NOMO-1 (cell line): Measurements from ENCODE around the gene SEMA3G.

ENCODE experiments used
- DNase-seq, 2 experiments: peaks; one replicate each; lab custom pipeline; 2025; ENCODE audit not compliant: unreplicated experiment in 2 of 2; lab: John Stamatoyannopoulos, UW

The SEMA3G gene

DNA sequence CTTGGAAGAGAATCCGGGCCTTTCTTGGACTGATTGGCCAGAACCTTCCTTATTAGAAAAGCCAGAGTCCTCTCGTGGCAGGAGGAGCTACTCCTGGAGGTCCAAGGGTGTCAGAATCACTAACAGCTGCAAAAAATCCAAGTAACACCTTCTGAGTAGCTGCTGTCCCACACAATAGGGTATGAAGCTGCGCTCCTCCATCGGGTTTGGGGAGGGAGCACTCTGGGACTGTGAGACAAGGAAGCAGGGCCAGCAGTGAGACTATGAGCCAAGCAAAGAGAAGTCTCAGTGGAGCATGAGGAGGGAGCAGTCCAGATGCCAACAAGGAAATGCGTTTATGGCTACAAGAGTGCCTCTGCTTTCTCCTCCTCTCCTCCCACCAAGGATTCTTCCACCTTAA lies 21.7 kb downstream of the SEMA3G start:
- no peak for DNase-seq

DNA sequence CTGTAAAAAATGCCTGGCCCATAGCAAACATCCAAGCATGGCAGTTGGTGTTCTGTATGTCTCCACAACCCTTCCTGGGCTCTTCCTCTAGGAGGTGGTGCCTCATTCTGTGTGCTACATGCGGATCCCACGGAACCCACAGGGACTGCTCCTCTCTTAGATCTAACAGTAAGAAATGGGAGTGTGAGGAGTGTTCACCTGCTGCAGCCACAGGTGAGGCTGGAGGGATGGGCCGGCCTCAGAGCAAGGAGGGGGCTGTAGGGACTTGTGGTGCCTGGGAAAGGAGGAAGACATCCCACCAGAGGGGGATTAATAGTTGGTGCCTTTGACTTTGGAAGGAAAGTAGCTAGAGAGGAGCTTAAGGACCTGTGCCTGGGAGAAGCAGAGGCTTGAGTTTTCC lies 22.2 kb downstream of the SEMA3G start:
- DNase-seq, result no peak

DNA sequence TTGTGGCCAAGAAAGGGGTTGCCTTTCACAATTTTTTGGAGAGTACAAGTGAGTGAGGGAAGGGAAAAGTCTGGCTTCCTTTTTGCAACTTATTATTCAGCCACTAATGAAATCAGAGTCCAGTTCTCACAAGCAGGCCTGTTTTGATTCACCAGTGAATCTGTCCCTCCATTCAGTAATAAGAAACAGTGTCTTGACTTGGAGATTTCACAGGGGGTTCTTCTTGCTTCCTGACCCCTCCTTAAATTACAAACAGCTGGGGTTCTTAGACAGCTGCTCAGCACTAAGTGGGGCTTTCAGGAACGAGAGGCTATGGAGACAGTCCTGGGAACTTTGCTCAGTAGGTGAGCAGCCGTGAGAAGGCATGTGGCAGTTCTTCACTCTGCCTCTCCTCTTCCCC lies 24.5 kb downstream of the SEMA3G start:
- no peak for DNase-seq

DNA sequence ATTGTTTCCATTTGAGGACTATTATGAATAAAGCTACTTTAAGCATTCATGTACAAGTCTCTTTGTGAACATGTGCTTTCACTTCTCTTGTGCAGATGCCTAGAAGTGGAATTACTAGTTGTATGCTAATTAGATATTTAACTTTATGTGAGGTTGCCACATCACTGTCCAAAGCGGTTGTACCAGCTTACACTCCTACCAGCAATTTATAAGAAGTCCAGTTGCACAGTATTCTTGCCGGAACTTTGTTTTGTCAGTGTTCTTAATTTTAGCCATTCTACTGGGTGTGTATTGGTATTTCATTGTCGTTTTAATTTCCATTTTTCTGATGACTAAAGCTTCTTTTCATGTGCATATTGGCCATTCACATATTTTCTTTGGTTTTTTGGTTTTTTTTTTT lies 29.1 kb downstream of the SEMA3G start:
- peak in 1 of 2 experiments; percentile 79 for DNase-seq

DNA sequence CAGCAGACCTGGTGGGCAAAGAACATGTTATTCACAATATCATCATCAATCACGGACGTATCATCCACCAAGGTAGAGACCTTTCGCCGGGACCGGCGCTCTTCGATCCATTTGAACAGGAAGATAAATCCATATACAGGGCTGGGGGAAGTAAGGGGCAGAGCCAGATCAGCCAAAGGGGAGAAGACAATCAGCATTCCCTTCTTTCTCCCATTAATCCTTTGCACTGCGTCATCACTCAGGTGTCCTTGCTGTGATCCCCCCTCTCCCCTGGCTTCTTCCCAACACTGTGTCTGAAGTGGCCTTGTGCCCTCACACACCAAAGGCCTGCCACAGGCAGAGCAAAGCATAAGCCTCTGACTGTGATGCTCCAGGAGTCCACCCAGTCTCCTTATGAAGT lies 36.4 kb downstream of the SEMA3G start:
- no peak for DNase-seq

DNA sequence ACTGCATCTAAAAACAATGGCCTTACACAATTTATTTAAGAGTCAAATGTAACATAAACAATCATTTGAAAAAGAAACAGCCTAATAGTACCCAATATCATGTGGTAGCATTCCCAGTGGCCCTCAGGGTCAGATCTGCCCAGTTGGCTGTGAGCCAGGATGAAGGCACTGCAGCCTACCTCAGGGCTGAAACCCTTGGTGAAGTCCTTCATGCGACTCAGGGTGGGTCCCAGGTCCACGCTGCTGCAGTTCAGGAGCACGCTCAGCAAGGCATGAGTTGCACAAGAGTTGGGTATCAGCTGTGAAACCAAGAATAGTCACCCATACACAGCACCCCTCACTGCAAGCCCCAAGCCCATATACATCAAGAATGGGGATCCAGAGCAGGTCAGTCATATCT lies 37.1 kb downstream of the SEMA3G start:
- DNase-seq, result no peak

DNA sequence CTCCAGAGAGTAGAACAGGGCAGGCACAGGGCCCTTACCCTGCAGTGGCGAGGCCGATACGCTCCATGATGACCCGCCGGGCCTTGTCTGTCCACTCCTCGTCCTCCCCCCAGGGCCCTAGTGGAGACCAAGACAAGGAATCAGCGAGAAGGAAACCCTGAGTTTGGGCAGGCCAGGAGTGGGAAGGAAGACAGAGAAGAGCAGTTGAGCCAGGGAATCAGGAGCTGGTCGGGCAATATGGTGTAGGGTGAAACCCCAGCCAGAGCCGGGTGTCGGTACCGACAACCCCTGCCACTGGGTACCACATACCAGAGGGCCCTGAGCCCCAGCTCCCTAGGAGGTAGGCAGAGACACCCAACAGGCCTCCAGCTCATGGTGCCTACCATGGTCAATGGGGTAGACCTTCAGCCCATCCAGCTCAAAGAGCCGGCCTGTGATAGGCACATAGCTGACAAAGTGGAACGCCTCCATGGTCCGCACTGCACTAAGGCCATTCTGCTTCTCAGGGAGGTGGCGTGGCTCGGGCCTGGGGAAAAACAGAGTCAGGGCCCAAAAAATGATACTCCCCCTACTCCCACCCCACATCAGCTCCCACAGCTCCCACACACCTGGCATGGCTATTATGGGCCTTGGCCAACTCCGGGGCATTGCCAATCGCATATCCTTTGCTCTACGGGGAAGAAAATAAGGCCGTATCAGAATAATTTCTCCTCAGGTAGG lies 38.0 kb downstream of the SEMA3G start:
- DNase-seq, result no peak

DNA sequence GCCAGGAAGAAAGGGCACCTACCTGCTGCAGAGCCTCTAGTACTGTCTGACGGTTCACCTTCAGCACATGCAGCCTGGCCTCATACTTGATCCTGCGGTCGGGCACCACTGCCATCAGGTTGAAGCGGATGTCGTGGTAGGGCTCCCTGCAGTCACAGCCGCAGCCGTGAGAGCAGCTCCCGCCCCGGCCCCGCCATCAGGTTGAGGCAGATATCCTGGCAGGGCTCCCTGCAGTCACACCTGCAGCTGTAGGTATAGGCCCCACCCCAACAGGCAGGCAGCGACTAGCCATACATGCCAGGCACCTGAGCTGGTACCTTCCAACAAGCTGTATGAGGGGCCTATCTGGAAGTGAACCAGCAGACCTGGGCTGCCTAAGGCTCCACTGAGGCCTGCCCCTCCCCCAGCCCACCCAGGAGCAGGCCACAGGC lies 38.7 kb downstream of the SEMA3G start:
- DNase-seq, result no peak

DNA sequence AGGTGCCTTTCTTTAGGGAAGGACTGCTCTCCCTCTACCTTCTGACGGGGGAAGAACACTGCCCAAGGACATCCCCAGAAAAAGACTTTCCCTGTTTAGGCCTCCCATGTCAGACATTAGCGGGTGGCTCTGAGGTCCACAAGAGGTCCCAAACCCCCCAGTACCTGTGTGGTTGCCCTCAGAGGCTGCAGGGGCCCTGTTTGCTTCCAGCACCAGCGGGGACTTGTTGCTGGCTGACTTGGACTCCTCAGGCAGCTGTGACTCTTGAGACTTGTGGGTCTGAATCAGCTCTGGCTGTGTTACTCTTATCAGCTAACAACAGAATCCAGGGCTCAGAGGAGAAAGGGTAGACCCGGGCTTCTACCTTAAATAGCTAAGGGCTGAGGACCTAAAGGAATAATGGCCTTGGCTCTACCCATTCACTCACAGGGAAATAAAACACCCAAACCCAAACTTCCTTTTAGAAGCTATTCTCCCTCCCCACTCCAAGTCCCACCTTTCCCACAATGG lies 39.2 kb downstream of the SEMA3G start:
- DNase-seq, result no peak

DNA sequence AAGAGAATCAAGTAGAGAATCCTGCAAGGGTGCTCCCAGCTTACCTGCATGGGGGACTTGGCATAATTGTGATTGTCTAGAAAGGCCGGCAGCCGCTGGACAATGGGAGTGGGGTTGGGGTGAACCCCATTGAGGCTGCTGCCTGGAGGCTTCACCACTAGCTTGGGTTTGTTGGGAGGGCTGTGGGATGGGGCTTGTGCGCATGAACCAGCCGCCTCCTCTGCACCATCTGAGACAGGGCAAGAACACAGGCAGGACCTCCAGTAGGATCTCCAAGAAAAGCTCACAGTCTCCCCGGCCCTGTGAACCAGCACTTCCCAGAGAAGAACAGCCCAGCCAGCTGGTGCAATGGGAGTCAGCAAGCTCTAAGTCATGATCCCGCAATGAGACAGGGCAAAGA lies 39.8 kb downstream of the SEMA3G start:
- no peak for DNase-seq

DNA sequence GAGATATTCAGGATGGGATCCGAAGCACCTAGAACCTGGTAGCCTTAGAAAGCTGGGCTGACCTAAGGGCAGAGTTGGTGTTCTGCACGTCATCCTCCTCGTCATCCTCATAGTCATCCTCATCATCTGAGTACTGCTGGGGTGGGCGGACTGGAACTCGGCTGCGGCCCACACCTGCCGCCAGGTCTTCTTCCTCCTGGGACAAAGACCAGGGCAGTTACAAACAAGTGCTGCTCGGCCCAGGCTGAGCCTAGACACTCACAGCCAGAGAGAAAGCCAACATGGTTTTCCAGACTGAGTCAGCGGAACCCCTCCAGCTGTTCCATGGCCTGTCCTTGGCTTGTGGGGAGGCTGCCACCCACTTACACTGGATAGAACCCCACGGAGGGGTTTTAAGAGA lies 40.5 kb downstream of the SEMA3G start:
- no peak for DNase-seq

DNA sequence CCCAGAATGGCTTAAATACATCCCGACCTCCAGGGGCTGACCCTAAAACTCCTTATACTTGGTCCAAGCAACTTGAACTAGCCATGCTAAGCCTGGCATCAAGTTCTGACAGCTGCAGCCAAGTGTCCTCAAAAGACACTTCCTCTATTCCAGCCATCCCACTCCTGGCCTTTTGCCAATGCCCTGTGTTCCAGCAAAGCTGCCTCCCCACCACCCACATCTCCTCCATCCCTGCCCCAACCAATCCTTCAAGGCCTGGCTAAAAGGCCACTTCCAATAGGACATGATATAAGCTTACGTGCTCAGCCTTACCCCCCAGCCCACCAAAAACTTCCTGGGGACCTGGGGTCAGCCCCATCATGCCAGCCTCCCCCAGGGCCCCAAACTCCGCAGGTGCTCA lies 40.9 kb downstream of the SEMA3G start:
- DNase-seq, result no peak

DNA sequence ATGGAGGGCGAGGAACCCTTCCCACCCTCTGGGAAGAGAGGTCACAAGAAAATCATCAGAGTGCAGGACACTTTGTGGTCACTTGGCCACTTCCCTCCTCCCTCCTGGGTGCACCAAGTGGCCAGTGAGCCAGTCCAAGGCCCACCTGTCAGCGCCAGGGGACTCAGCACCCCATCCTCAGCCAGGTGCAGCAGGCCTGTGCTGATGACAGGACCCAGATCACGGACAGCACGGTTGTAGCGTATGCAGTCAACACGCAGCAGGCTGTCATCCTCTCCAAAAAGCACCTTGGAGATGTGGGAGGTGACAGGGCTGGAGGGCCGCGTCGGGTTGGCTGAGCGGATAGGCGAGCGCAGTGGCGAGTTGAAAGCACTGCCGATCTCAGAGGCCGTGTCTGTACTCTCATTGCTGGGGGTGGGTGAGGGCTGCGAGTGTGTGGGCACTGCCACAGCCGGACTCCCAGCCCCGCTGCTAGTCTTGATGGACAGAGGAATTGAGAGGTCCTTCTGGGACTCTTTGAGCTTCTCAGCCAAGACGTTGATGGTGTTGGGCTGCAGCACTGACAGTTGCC lies 41.5 kb downstream of the SEMA3G start:
- DNase-seq, result no peak

DNA sequence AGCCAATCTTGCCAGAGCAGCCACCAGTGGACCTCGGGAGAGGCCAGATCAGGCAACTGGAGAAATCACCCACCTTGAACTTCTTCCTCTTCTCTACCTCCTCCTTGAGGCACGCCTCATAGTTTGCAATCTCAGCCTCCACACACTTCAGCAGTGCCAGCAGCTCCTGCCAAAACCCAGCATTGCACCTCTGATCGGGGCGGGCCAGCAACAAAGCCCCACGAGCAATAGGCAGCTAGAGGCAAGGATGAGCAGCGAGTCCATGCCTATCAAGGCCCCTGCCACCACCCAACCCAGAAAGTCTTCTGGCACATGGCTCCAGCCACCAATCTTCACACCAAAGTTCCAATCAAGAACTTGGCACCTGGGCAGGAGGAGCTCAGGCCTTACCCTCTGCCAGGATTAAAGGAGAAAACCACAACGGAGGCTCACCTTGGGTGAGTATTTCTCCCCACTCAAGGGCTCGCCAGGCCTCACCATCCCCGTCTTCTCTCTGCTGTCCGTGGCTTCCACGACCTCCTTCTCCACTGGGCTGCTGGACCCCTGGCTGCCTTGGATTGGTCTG lies 42.1 kb downstream of the SEMA3G start:
- DNase-seq, result no peak

DNA sequence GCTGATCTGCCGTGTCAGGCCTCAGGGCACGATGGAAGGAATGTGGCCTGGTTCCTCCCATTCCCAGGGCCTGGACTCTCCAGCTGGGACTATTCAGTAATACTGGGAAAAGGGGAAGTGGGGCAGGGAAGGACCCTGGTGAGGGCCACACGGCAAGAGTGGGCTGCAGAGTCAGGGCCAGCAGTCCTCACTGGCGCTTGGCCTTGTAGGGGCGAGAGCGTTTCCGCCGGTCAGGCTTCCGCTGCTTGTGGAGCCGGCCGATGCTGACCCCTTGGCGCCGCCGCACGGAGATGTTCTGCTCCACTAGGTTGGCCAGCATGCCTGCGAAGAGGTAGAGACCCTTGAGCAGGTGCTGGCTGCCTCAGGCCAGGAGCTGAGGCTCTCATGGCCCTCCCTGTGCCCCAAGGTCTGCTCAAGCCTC lies 42.8 kb downstream of the SEMA3G start:
- no peak for DNase-seq

DNA sequence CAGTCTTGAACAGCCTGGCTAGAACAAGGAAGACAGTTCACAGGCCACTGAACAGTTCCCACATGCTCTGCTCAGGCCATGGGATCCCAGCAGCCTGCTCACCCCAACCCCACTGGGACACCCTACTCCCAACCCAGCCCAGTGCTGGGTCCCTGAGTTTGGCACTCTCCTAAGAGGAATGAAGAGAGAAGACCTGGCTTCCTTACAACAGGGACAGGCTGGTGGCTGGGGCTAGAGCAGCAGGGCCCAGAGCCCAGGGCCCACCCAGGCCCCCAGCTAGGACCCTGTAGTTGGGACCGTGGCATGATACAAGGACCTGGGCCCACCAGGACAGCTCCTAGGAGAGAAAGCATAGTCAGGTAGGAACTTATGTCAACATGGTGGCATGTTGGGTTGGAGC lies 43.4 kb downstream of the SEMA3G start:
- DNase-seq, result no peak

DNA sequence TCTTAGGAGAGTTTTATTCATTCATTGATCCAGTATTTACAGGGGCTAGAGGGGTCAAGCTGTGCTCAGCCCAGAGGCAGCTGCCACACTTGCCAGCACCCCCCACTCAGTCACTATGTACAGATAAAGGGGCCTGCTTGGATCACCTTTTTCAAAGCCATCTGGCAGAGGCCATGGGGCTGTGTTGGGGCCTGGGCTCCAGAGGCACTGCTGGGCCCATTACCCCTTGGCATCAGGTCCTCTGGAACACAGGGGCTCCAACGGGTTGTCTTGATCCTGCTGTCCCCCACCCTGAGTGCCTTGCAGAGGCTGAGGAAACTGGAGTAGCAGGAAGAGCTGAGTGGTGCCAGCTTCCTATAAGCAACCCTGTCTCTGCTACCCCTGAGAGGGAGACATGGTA lies 43.9 kb downstream of the SEMA3G start:
- DNase-seq, result no peak

DNA sequence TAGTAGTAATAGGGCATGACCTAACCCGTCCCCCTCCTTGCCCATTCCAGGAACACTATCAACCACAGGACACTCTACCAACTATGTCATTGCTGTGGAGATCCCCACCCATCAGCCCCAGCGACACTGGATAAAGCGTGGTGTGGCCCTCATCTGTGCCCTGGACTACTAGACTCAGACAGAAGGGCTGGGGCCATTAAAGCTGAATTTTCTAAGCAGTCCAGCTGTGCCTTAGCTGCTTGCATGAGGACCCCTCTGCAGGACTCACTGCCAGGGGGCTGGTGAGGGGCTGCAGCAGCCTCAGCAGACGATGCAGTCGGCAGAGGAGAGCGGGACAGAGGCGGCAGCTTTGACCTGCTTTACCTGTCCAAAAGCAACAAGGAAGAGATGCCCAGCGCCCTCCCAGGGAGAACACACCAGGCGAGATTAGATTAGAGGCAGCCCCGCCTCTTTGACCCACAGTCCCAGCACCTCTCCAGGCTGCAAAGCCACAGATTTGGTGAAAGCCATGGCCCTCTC lies 44.6 kb downstream of the SEMA3G start:
- no peak for DNase-seq

DNA sequence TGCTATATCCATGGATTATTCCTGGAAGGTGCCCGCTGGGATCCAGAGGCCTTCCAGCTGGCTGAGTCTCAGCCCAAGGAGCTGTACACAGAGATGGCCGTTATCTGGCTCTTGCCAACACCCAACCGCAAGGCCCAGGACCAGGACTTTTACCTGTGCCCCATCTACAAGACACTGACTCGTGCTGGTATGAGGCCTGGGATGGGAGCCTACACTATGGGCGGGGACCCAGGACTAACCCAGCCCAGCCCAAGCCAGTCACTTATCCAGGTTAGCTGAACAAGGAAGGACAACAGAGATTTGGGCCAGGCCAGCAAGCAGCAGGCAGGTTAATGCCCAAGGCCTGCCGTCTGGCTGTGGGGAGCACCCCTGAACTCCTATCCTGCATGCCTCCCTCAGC lies 45.3 kb downstream of the SEMA3G start:
- DNase-seq, result no peak

DNA sequence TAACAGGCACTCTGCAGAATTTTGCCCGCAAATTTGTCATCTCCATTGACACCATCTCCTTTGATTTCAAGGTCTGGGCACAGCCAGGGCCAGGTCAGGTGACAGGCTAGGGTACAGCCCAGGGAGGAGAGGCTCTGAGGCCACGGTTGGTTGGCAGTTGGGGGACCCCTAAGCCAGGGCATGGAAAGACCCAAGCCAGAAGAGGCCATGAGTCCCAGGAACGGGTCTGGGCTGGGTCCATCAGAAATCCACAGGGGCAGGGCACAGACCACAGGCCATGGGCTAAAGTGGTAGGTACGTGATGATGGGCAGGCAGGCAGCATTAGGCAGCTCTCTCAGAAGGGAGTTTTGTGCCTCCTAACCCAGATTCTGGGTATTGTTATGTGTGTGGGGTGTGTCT lies 45.8 kb downstream of the SEMA3G start:
- no peak for DNase-seq

DNA sequence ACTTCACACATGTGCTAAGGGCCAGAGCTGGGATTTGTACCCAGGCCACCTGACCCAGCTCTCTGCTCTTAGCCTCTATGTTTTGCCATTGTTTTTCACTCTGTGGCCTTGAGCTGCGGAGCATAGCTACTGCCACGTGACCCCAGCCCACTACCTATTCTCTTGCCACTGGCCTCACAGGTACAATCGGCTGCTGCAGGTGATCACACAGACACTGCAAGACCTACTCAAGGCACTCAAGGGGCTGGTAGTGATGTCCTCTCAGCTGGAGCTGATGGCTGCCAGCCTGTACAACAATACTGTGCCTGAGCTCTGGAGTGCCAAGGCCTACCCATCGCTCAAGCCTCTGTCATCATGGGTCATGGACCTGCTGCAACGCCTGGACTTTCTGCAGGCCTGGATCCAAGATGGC lies 46.2 kb downstream of the SEMA3G start:
- DNase-seq, result no peak
